Astrocyte (in vitro differentiated cells and primary cell): Measurements from ENCODE around the gene QTRT2. TPM values are rescaled to one million over a fixed set of nuclear protein-coding genes. Genes with fewer than 3 reads are reported as not detected.

Experiments
- DNase-seq: peaks from one replicate; pipeline ENCODE4 v3.0.0-alpha.2; 2010; ENCODE audit warnings: low read depth
- FAIRE-seq: peaks from 2 replicates; lab custom pipeline; 2011; peaks lifted over from hg19 to GRCh38; lab: Jason Lieb, UNC
- H2AFZ ChIP-seq: 2 replicates; pipeline ENCODE4 v1.6.0; 2012; ENCODE audit warnings: low read depth, low read length, inconsistent platforms
- H3K27ac ChIP-seq: 2 replicates; pipeline ENCODE4 v1.5.1; 2011; ENCODE audit warnings: low read depth, low read length, inconsistent platforms
- H3K27me3 ChIP-seq: 2 replicates; pipeline ENCODE4 v1.6.0; 2011; ENCODE audit warnings: low read length, inconsistent platforms; ENCODE audit not compliant: insufficient read depth
- H3K36me3 ChIP-seq: 2 replicates; pipeline ENCODE4 v1.5.1; 2011; ENCODE audit warnings: low read length, inconsistent platforms; ENCODE audit not compliant: insufficient read depth
- H3K4me1 ChIP-seq: 2 replicates; pipeline ENCODE4 v1.5.1; 2011; ENCODE audit warnings: low read length, inconsistent platforms; ENCODE audit not compliant: insufficient read depth
- H3K4me2 ChIP-seq: 2 replicates; pipeline ENCODE4 v1.6.0; 2012; ENCODE audit warnings: low read length, inconsistent platforms
- H3K4me3 ChIP-seq: 2 replicates; pipeline ENCODE4 v1.5.1; 2011; ENCODE audit warnings: low read depth, mild to moderate bottlenecking, low read length, inconsistent platforms; ENCODE audit not compliant: insufficient read depth
- H3K79me2 ChIP-seq: 2 replicates; pipeline ENCODE4 v1.6.0; 2012; ENCODE audit warnings: mild to moderate bottlenecking, low read length, inconsistent platforms; ENCODE audit not compliant: insufficient read depth
- H3K9ac ChIP-seq: 2 replicates; pipeline ENCODE4 v1.6.0; 2012; ENCODE audit warnings: mild to moderate bottlenecking, low read length, inconsistent platforms
- H3K9me3 ChIP-seq: 2 replicates; pipeline ENCODE4 v1.5.1; 2012; ENCODE audit warnings: low read depth, mild to moderate bottlenecking, low read length, inconsistent platforms; ENCODE audit not compliant: insufficient read depth
- H4K20me1 ChIP-seq: 2 replicates; pipeline ENCODE4 v1.6.0; 2012; ENCODE audit warnings: low read length, inconsistent platforms; ENCODE audit not compliant: insufficient read depth
- H3K27ac Mint-ChIP-seq: one replicate; pipeline ENCODE4 v1.8.0; 2021; ENCODE audit warnings: mild to moderate bottlenecking, mixed read lengths; ENCODE audit not compliant: unreplicated experiment
- H3K27me3 Mint-ChIP-seq: one replicate; pipeline ENCODE4 v1.8.0; 2021; ENCODE audit warnings: low read depth, mixed read lengths; ENCODE audit not compliant: unreplicated experiment
- H3K36me3 Mint-ChIP-seq: one replicate; pipeline ENCODE4 v1.8.0; 2021; ENCODE audit warnings: low read depth, mixed read lengths; ENCODE audit not compliant: unreplicated experiment
- H3K4me1 Mint-ChIP-seq: one replicate; pipeline ENCODE4 v1.8.0; 2021; ENCODE audit warnings: low read depth, mixed read lengths; ENCODE audit not compliant: unreplicated experiment
- H3K4me3 Mint-ChIP-seq: one replicate; pipeline ENCODE4 v1.8.0; 2021; ENCODE audit warnings: mild to moderate bottlenecking, moderate library complexity, mixed read lengths; ENCODE audit not compliant: unreplicated experiment
- H3K9me3 Mint-ChIP-seq: one replicate; pipeline ENCODE4 v1.8.0; 2021; ENCODE audit warnings: mild to moderate bottlenecking, mixed read lengths; ENCODE audit not compliant: unreplicated experiment
- CTCF ChIP-seq: IDR thresholded peaks from 2 replicates; pipeline ENCODE4 v1.5.1; 2011; ENCODE audit warnings: low read depth, mild to moderate bottlenecking, inconsistent platforms, low read length, moderate library complexity; ENCODE audit not compliant: insufficient read depth
- EZH2 ChIP-seq: IDR thresholded peaks from 2 replicates; pipeline ENCODE4 v1.6.1; 2012; ENCODE audit warnings: mild to moderate bottlenecking, low read length, inconsistent platforms; ENCODE audit not compliant: insufficient read depth
- total RNA-seq: library from RNA; stranded (reverse); gene quantifications from 2 replicates; pipeline ENCODE4 v1.2.1, GENCODE V29; 2021

The QTRT2 gene
- total RNA-seq, 1 donor from 2014 or later, result 22.7 TPM

- Histone ChIP-seq H3K79me2 (no peaks in the 10 kb centered on the region), H3K9ac (no peak overlapping the region), H3K4me2 (no peak overlapping the region), H3K4me3 (no peak overlapping the region), H2AFZ (no peak overlapping the region), H3K9me3 (no peaks in the 10 kb centered on the region), H3K4me1 (peaks cover 3% of the 10 kb centered on the region), H3K27me3 (no peaks in the 10 kb centered on the region), H3K27ac (no peak overlapping the region), H4K20me1 (no peaks in the 10 kb centered on the region), H3K36me3 (no peaks in the 10 kb centered on the region)
- DNase-seq (peak; percentile 90), FAIRE-seq (no peak)
- Mint-ChIP-seq H3K36me3 (no peaks in the 10 kb centered on the region), H3K9me3 (peaks cover 2% of the 10 kb centered on the region), H3K4me1 (peaks cover 3% of the 10 kb centered on the region), H3K4me3 (no peak overlapping the region), H3K27me3 (peaks cover 5% of the 10 kb centered on the region), H3K27ac (no peak overlapping the region)
- TF ChIP-seq CTCF, result no peak
- TF ChIP-seq EZH2, result no peak
Observed at GRCh38 chr3:114115143-114115542, 58.6 kb downstream of the QTRT2 start.

GRCh38 chr3:114119776-114120175, 63.2 kb downstream of the QTRT2 start:
- Mint-ChIP-seq H3K4me1 (peaks cover 9% of the 10 kb centered on the region), H3K36me3 (no peaks in the 10 kb centered on the region), H3K4me3 (no peak overlapping the region), H3K27ac (no peak overlapping the region), H3K9me3 (no peaks in the 10 kb centered on the region), H3K27me3 (no peaks in the 10 kb centered on the region)
- no peak for FAIRE-seq
- Histone ChIP-seq H3K36me3 (no peaks in the 10 kb centered on the region), H3K4me2 (peak overlapping the region; percentile 34), H3K4me1 (peaks cover 19% of the 10 kb centered on the region), H3K4me3 (no peak overlapping the region), H3K9me3 (no peaks in the 10 kb centered on the region), H2AFZ (no peak overlapping the region), H3K27me3 (no peaks in the 10 kb centered on the region), H3K9ac (no peak overlapping the region), H4K20me1 (no peaks in the 10 kb centered on the region), H3K27ac (no peak overlapping the region), H3K79me2 (no peaks in the 10 kb centered on the region)
- TF ChIP-seq CTCF, result no peak
- no peak for TF ChIP-seq EZH2
- peak; percentile 85 for DNase-seq

DNA sequence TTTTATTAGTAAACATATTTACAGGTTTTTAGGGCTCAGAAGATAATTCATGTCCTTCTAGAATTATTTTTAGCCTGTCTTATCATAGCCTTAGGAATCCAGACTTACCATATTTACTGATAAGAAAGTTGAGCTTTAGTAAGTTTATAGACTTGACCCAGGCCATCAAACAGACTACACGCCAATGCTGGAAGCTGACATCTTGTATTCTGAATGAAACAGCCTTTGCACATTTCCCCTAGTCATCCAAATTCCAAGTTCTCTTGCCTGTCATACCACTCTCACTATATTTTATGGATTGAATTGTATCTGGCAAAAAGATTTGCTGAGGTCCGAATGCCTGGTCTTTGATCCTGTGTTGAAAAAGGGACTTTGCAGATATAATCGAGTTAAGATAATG, 63.7 kb downstream of the QTRT2 start:
- H3K4me1 Mint-ChIP-seq, result peaks cover 9% of the 10 kb centered on the region
- no peaks in the 10 kb centered on the region for H3K36me3 ChIP-seq
- H3K9ac ChIP-seq, result no peak overlapping the region
- H3K4me3 Mint-ChIP-seq, result no peak overlapping the region
- H4K20me1 ChIP-seq, result no peaks in the 10 kb centered on the region
- no peak overlapping the region for H3K4me3 ChIP-seq
- no peak for TF ChIP-seq CTCF
- TF ChIP-seq EZH2, result no peak
- no peaks in the 10 kb centered on the region for H3K9me3 Mint-ChIP-seq
- H3K27me3 ChIP-seq, result no peaks in the 10 kb centered on the region
- no peak overlapping the region for H3K27ac ChIP-seq
- H2AFZ ChIP-seq, result no peak overlapping the region
- FAIRE-seq (no peak), DNase-seq (peak; percentile 70)
- peak overlapping the region; percentile 34 for H3K4me2 ChIP-seq
- no peaks in the 10 kb centered on the region for H3K79me2 ChIP-seq
- no peak overlapping the region for H3K27ac Mint-ChIP-seq
- no peaks in the 10 kb centered on the region for H3K36me3 Mint-ChIP-seq
- H3K4me1 ChIP-seq, result peaks cover 19% of the 10 kb centered on the region
- H3K9me3 ChIP-seq, result no peaks in the 10 kb centered on the region
- H3K27me3 Mint-ChIP-seq, result no peaks in the 10 kb centered on the region
